Hepatic stellate cell (primary cell): Measurements from ENCODE around the gene AP3S2.
"Not testable (repeated sequence)": the region's sequence is repeated elsewhere in the genome, so short reads cannot be mapped to it uniquely, and the experiment has no call there.

ENCODE experiments used
- DNase-seq: peaks from one replicate; pipeline ENCODE4 v3.0.0; 2011; ENCODE audit warnings: low spot score

The AP3S2 gene

DNA sequence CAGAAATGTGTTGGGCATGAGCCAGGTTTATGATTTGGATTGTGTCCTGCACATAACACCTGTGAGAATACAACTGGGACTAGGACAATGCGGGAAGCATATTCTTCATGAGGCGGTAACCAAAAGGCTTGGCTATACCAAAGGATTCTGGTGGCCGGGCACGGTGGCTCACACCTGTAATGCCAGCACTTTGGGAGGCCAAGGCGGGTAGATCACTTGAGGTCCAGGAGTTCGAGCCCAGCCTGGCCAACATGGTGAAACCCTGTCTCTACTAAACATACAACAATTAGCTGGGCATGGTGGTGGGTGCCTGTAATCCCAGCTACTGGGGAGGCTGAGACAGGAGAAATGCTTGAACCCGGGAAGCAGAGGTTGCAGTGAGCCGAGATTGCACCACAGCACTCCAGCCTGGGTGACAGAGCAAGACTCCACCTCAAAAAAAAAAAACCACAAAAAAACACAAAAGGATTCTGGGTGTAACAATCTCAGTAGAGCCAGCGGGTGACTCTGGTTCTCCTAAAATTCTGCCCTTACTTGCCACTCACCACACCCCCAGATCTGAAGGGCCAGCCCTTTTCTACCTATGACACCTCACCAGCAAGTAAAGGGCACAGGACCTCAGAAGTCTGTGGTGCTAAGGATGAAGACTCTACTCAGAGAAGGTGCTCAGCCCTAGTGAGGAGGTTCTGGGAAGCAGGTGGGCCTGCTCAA, 59.2 kb downstream of the AP3S2 start:
- not testable (repeated sequence) for DNase-seq

DNA sequence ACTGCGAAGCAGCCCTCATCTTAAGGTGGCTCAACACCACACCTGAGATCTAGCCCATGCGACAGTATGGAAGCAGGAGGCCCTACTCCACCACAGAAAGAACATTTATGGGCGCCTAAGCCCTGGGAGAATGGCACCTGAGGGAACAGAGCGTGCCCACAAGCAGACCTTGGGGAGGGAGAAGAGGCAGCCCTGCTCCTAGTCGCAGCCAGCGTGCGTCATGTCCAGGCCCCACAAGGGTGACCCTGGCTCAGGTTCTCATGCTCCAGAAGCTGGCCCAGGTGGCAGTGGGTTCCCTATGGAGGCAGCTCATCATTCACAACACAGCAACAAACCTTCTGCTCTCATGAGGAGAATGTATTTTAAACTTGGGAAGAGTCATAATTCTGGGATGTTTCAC, 59.8 kb downstream of the AP3S2 start:
- DNase-seq: no peak

GRCh38 chr15:89830639-89831038, 63.2 kb downstream of the AP3S2 start:
- no peak for DNase-seq

DNA sequence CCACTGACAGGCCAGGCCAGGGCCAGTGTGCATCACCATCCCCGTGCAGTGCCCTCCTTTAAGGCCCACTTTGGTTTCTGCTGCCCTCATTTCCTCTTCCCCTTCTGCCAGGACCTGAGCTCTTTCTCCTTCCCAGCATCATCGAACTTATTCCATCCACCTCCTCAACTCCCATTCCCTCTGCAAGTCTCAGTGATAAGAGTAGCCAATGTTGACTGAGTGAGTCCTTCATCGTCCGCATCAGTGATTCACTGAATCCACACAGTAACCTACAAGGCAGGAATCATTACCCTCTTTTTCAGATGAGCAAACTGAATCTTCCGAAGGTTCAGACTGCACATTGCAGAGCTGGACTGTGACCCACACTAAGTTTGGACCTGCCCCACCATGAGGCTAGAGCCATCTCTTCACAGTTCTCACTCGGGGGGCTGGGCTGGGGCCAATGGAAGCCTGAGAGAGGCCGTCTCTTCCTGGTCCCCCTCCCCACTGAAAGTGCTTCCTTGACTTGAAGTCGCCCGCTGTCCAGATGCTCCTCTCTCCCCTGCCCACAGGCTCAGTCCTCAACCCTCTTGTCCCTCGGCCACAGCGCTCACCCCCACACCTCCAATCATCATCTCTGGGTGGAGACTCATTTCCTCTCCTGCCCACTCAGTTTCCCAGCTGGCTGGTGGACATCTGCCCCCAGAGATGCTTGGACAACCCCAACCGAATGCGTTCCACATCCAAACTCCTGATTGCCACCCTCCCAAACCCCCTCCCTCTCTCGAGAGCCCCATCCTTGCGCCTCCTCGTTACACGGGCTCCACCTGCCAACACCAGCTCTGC, 64.0 kb downstream of the AP3S2 start:
- no peak for DNase-seq

- no peak for DNase-seq
Measured at GRCh38 chr15:89829161-89829560, 64.6 kb downstream of the AP3S2 start.

- peak; percentile 90 for DNase-seq
Measured at GRCh38 chr15:89828281-89829145, 65.3 kb downstream of the AP3S2 start.

- no peak for DNase-seq
Measured at GRCh38 chr15:89827829-89828228, 66.0 kb downstream of the AP3S2 start.

DNA sequence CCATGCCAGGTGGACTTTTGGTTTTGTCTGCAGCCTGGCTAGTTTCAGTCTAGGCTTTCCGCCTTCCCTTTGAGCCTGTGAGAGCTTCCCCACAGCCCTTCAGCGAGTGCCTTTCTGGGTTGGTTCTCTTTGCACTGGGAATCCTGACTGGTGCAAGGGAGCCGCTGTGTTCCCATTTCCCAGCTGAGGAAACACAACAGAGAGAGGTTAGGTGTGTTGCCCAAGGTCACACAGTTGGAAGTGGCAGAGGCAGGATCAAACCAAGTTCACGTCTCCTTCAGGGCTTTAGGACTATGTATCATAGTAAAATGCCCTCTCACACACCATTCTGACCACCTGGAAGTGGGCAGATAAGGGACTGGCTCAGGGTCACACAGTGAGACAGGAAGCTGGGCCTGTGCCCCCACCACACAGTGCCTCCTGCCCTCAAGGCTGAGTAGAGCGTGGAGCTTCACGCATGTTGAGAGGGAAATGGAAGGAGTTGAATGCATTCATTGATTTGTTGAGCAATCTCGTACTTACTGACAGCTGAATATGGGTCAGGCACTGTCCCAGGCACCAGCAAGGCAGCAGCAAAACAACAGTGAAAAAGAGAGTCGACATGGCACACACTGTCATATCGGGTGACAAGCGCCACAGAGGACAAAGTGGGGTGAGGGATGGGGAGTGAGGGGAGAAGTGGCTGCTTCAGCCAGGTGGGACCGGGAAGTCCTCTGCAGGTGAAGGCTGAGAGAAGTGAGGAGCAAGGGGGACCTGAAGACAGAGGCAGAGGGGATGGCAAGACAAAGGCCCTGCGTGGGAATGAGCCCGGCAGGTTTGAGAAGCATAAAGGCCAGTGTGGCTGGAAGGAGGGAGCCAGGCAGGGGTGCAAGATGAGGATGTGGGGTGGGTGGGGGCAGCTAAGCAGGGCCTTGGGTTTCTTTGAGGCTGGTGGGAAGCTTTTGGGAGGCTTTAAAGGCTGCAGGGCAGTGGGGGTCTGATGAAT, 66.8 kb downstream of the AP3S2 start:
- DNase-seq: no peak

GRCh38 chr15:89825271-89825940, 68.4 kb downstream of the AP3S2 start:
- DNase-seq: no peak

DNA sequence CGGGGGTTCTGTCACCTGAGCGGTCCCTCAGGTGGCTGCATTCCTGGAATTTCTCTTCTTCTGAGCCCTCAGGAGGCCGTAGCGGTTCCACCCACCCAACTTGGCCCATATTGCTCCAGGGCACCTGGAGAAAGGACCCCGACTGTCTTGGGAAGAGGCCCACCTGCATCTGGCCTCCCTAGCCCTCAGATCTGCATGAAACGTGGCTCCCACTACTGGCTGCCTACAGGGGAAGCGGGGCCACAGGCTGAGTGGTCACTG, 69.3 kb downstream of the AP3S2 start:
- DNase-seq: no peak

- DNase-seq: no peak
Measured at GRCh38 chr15:89823836-89824606, 69.8 kb downstream of the AP3S2 start.

DNA sequence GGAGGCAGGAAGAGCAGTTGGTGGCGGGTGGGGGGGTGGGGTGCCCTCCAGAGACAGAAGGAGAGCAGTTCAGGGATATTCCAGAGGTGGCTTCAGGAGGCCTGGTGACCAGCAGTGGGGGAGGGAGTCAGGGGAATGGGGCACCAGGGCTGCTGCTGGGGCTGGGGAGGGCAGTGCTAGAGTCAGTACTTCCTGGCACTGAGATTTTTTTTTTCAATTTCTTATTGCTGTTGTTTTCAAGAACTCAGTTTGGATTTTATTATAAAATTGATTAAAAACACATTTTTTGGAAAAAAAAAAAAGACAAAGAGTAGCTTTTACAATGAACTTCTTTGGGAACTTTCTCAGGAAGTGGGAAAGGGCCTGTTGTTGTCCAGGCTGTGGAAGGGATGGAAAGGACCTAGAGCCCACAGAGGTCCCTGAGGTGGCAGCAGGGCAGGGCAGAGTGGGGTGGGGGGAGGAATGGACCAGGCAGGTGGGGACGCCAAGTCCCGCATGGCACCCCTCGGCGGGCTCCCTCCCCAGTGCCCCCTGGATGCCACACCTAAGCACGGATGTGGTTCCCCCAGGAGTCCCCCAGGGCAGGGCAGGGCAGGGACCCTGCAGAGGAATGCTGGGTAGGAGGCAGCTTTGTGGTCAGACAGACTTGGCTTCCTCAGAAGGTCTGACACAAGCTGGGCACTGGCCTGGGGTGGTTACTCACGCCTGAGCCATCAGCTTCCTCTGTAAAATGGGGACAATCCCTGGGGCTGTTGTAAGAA, 70.7 kb downstream of the AP3S2 start:
- DNase-seq: no peak

DNA sequence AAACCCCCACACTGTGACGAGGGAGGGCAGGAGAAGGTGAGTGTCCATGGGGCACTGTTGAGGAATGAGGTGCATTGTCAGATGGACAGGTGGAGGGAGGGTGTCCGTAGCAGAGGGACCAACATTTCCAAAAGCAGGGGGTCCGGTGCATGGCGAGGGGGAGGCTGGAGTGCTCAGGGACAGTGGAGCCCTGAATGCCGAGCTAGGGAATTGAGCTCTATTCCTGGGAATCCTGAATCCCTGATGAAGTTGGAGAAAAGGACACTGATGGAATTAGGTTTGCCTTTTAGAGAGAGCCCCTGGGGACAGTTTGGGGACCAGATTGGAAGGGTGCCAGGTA, 71.2 kb downstream of the AP3S2 start:
- DNase-seq: no peak

DNA sequence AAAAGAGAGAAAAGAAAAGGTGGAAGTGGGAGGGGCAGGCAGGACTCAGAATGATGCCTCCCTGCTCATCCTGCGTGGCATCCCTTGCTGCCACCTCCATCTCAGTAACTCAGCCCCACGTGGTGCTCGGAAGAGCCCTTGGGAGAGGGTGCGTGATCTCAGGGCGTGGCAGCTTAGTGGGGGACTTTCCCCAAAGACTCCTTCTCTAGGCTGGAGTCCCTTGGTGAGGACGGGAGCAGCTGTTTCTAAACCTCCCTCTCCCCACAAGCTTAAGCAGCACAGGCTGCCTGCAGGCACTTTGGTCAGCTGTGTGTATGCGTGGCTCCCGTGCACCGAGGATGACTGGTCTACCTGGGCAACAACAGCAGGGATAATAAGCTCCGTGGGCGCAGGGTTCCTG, 71.8 kb downstream of the AP3S2 start:
- DNase-seq: no peak

GRCh38 chr15:89820666-89821611, 72.9 kb downstream of the AP3S2 start:
- DNase-seq: no peak

GRCh38 chr15:89818287-89818686, 75.5 kb downstream of the AP3S2 start:
- DNase-seq: no peak

GRCh38 chr15:89817701-89818280, 76.0 kb downstream of the AP3S2 start:
- DNase-seq: no peak

GRCh38 chr15:89815769-89816168, 78.0 kb downstream of the AP3S2 start:
- no peak for DNase-seq
